ENCODE measurements around the gene GBP6.
"Not testable (repeated sequence)": the region's sequence is repeated elsewhere in the genome, so short reads cannot be mapped to it uniquely, and the experiment has no call there.

GBP6 gene

GRCh38 chr1:89367221-89367620 is 3.4 kb downstream of the GBP6 start:
- H3K4me1 ChIP-seq (ENCODE audit: insufficient read depth, low read length) = peaks cover 6% of the 10 kb centered on the region; the same call in 1 of the 2 replicates
- no peak overlapping the region for H2AFZ ChIP-seq (ENCODE audit: low read depth, low read length)
- H4K20me1 ChIP-seq (ENCODE audit: insufficient read depth, low read length) = no peaks in the 10 kb centered on the region
- no peak overlapping the region for H3K4me2 ChIP-seq (ENCODE audit: insufficient read depth, low read length)
- H3K36me3 ChIP-seq (ENCODE audit: insufficient read depth, low read length) = no peaks in the 10 kb centered on the region
- no peak for TF ChIP-seq EZH2 (IDR thresholded peaks at IDR 0.05; ENCODE audit: borderline replicate concordance, low read depth, low read length, severe bottlenecking)
- no peak for TF ChIP-seq CTCF (IDR thresholded peaks at IDR 0.05; ENCODE audit: borderline replicate concordance, extremely low read depth, low read length, poor library complexity, severe bottlenecking)
- H3K4me3 ChIP-seq (ENCODE audit: low read depth in 1 of 2, low read length in 2 of 2) = no peak overlapping the region
- no peaks in the 10 kb centered on the region for H3K9me3 ChIP-seq (ENCODE audit: insufficient read depth, low read length, severe bottlenecking)
- no peak for DNase-seq
- H3K9ac ChIP-seq (ENCODE audit: low read depth, low read length) = no peak overlapping the region
- H3K27me3 ChIP-seq (ENCODE audit: insufficient read depth, low read length, poor library complexity) = no peaks in the 10 kb centered on the region
- no peaks in the 10 kb centered on the region for H3K79me2 ChIP-seq (ENCODE audit: insufficient read depth, low read length)
- H3K27ac ChIP-seq (ENCODE audit: low read length) = no peak overlapping the region
- no peak for ATAC-seq (ENCODE audit: insufficient read depth, low read depth)

- DNase-seq (no peak), ATAC-seq (ENCODE audit: insufficient read depth, low read depth) (no peak)
- TF ChIP-seq CTCF (IDR thresholded peaks at IDR 0.05; ENCODE audit: borderline replicate concordance, extremely low read depth, low read length, poor library complexity, severe bottlenecking) (no peak), EZH2 (IDR thresholded peaks at IDR 0.05; ENCODE audit: borderline replicate concordance, low read depth, low read length, severe bottlenecking) (no peak)
- no peaks in the 10 kb centered on the region for H3K4me1 ChIP-seq (ENCODE audit: insufficient read depth, low read length)
- no peak overlapping the region for H3K27ac ChIP-seq (ENCODE audit: low read length)
- no peaks in the 10 kb centered on the region for H3K9me3 ChIP-seq (ENCODE audit: insufficient read depth, low read length, severe bottlenecking)
- no peak overlapping the region for H2AFZ ChIP-seq (ENCODE audit: low read depth, low read length)
- H3K4me2 ChIP-seq (ENCODE audit: insufficient read depth, low read length) = no peak overlapping the region
- H3K9ac ChIP-seq (ENCODE audit: low read depth, low read length) = no peak overlapping the region
- no peak overlapping the region for H3K4me3 ChIP-seq (ENCODE audit: low read depth in 1 of 2, low read length in 2 of 2)
- H3K79me2 ChIP-seq (ENCODE audit: insufficient read depth, low read length) = no peaks in the 10 kb centered on the region
- no peaks in the 10 kb centered on the region for H3K36me3 ChIP-seq (ENCODE audit: insufficient read depth, low read length)
- H3K27me3 ChIP-seq (ENCODE audit: insufficient read depth, low read length, poor library complexity) = no peaks in the 10 kb centered on the region
- no peaks in the 10 kb centered on the region for H4K20me1 ChIP-seq (ENCODE audit: insufficient read depth, low read length)
Observed at GRCh38 chr1:89369331-89369730, 5.5 kb downstream of the GBP6 start.

GRCh38 chr1:89373810-89374209 is 10.0 kb downstream of the GBP6 start:
- H3K4me2 ChIP-seq (ENCODE audit: insufficient read depth, low read length); H3K9ac ChIP-seq (ENCODE audit: low read depth, low read length); H3K79me2 ChIP-seq (ENCODE audit: insufficient read depth, low read length); H3K9me3 ChIP-seq (ENCODE audit: insufficient read depth, low read length, severe bottlenecking); H3K36me3 ChIP-seq (ENCODE audit: insufficient read depth, low read length); H3K27ac ChIP-seq (ENCODE audit: low read length); H3K27me3 ChIP-seq (ENCODE audit: insufficient read depth, low read length, poor library complexity); H3K4me3 ChIP-seq (ENCODE audit: low read depth in 1 of 2, low read length in 2 of 2); H4K20me1 ChIP-seq (ENCODE audit: insufficient read depth, low read length); DNase-seq; H3K4me1 ChIP-seq (ENCODE audit: insufficient read depth, low read length); ATAC-seq (ENCODE audit: insufficient read depth, low read depth); H2AFZ ChIP-seq (ENCODE audit: low read depth, low read length): not testable (repeated sequence)

- H3K79me2 ChIP-seq (ENCODE audit: insufficient read depth, low read length) = no peaks in the 10 kb centered on the region
- H3K4me1 ChIP-seq (ENCODE audit: insufficient read depth, low read length) = no peaks in the 10 kb centered on the region
- TF ChIP-seq CTCF (IDR thresholded peaks at IDR 0.05; ENCODE audit: borderline replicate concordance, extremely low read depth, low read length, poor library complexity, severe bottlenecking) = no peak
- TF ChIP-seq EZH2 (IDR thresholded peaks at IDR 0.05; ENCODE audit: borderline replicate concordance, low read depth, low read length, severe bottlenecking) = no peak
- DNase-seq = no peak
- H3K27ac ChIP-seq (ENCODE audit: low read length) = no peak overlapping the region
- H3K4me2 ChIP-seq (ENCODE audit: insufficient read depth, low read length) = no peak overlapping the region
- no peaks in the 10 kb centered on the region for H3K27me3 ChIP-seq (ENCODE audit: insufficient read depth, low read length, poor library complexity)
- no peak overlapping the region for H3K4me3 ChIP-seq (ENCODE audit: low read depth in 1 of 2, low read length in 2 of 2)
- H2AFZ ChIP-seq (ENCODE audit: low read depth, low read length) = no peak overlapping the region
- no peaks in the 10 kb centered on the region for H3K36me3 ChIP-seq (ENCODE audit: insufficient read depth, low read length)
- no peak for ATAC-seq (ENCODE audit: insufficient read depth, low read depth)
- H3K9me3 ChIP-seq (ENCODE audit: insufficient read depth, low read length, severe bottlenecking) = no peaks in the 10 kb centered on the region
- H3K9ac ChIP-seq (ENCODE audit: low read depth, low read length) = no peak overlapping the region
- no peaks in the 10 kb centered on the region for H4K20me1 ChIP-seq (ENCODE audit: insufficient read depth, low read length)
Observed at GRCh38 chr1:89378001-89378400, 14.1 kb downstream of the GBP6 start.
